HepG2 (cell line): Measurements from ENCODE around the gene PLD6. TPM values are rescaled to one million over a fixed set of nuclear protein-coding genes. Genes with fewer than 3 reads are reported as not detected.
A peak's percentile ranks its signal among the peaks of the same experiment; 100 is the strongest.

Experiments used
- ATF7-NPFF ChIP-seq: sonication (generic); formaldehyde crosslinking; IDR thresholded peaks from 2 replicates; pipeline ENCODE4 v1.8.1; 2023; ENCODE audit warnings: mild to moderate bottlenecking, low read depth, missing genetic modification reagents, moderate library complexity
- HNRNPH1 ChIP-seq: fragments of 200-400 bp; formaldehyde crosslinking; optimal IDR thresholded peaks from 2 replicates; pipeline ENCODE3; 2017; ENCODE audit warnings: mild to moderate bottlenecking, low read depth, low read length
- MTF2 ChIP-seq: sonication (generic); formaldehyde crosslinking; IDR thresholded peaks from 2 replicates; pipeline ENCODE4 v1.5.0; 2020; ENCODE audit warnings: missing genetic modification reagents, borderline replicate concordance
- RBFOX2 ChIP-seq: fragments of 200-400 bp; formaldehyde crosslinking; IDR thresholded peaks from 2 replicates; pipeline ENCODE4 v1.6.1; 2017; ENCODE audit warnings: low read depth, mild to moderate bottlenecking, low read length
- SP5 ChIP-seq: IDR thresholded peaks from 2 replicates; pipeline ENCODE4 v1.6.1; 2016; ENCODE audit warnings: low read depth, borderline replicate concordance
- ZNF20 ChIP-seq: sonication (generic); formaldehyde crosslinking; IDR thresholded peaks from 2 replicates; pipeline ENCODE4 v1.4.0; 2020; ENCODE audit warnings: mild to moderate bottlenecking, moderate library complexity, missing genetic modification reagents
- ZNF432 ChIP-seq: sonication (generic); formaldehyde crosslinking; IDR thresholded peaks from 2 replicates; pipeline ENCODE4 v1.5.0; 2020; ENCODE audit warnings: missing genetic modification reagents, mild to moderate bottlenecking, borderline replicate concordance
- ZNF563 ChIP-seq: sonication (generic); formaldehyde crosslinking; IDR thresholded peaks from 2 replicates; pipeline ENCODE4 v1.8.0; 2022; ENCODE audit warnings: mild to moderate bottlenecking, moderate library complexity, missing genetic modification reagents
- ZSCAN29 ChIP-seq: sonication (generic); formaldehyde crosslinking; conservative IDR thresholded peaks from 2 replicates; pipeline ENCODE4 v1.4.0; 2020; ENCODE audit warnings: mild to moderate bottlenecking, missing genetic modification reagents
- ZSCAN31 ChIP-seq: sonication (generic); formaldehyde crosslinking; IDR thresholded peaks from 2 replicates; pipeline ENCODE4 v1.5.0; 2020; ENCODE audit warnings: low read depth, mild to moderate bottlenecking, missing genetic modification reagents
- polyA plus RNA-seq, 8 experiments: library from polyadenylated mRNA; depleted of rRNA in 3 of 8; stranded (reverse) in 7 of 8; unstranded in 1 of 8; fragments of >200 nt; fragmentation: Illumina TruSeq in 4 of 8; extraction: Trizol in 4 of 8; gene quantifications; 2 replicates each; pipeline versions ENCODE4 v1.2.1 to v1.2.3, GENCODE V29; 2011 to 2016; ENCODE audit warnings: low read depth in 4 of 8, missing spikeins in 1 of 8, mixed read lengths in 1 of 8; ENCODE audit not compliant: insufficient read depth in 1 of 8
- total RNA-seq, 5 experiments: library from RNA; depleted of rRNA; stranded (reverse); fragments of >200 nt; fragmentation: Illumina TruSeq; extraction: Trizol; gene quantifications; 2 replicates each; pipeline ENCODE4 v1.2.3, GENCODE V29; 2016; ENCODE audit warnings: low read depth in 1 of 5
- TF ChIP-seq, protein P1 (sequence below): sonication (generic); formaldehyde crosslinking; IDR thresholded peaks from 2 replicates; pipeline ENCODE4 v1.4.0; 2020; ENCODE audit warnings: missing genetic modification reagents
- TF ChIP-seq, protein P2 (sequence below): sonication (generic); formaldehyde crosslinking; conservative IDR thresholded peaks from 2 replicates; pipeline ENCODE4 v1.5.0; 2020; ENCODE audit warnings: missing genetic modification reagents
- TF ChIP-seq, protein P3 (sequence below): sonication (generic); formaldehyde crosslinking; IDR thresholded peaks from 2 replicates; pipeline ENCODE4 v1.8.1; 2023; ENCODE audit warnings: mild to moderate bottlenecking, missing genetic modification reagents
- TF ChIP-seq, protein P4 (sequence below): IDR thresholded peaks from 2 replicates; pipeline ENCODE4 v1.6.1; 2016; ENCODE audit warnings: mild to moderate bottlenecking
- TF ChIP-seq, protein P5 (sequence below): sonication (generic); formaldehyde crosslinking; conservative IDR thresholded peaks from 2 replicates; pipeline ENCODE4 v1.8.0; 2022; ENCODE audit warnings: missing genetic modification reagents
- TF ChIP-seq, protein P6 (sequence below): sonication (generic); formaldehyde crosslinking; IDR thresholded peaks from 2 replicates; pipeline ENCODE4 v1.4.0; 2020; ENCODE audit warnings: missing genetic modification reagents
- TF ChIP-seq, protein P7 (sequence below): sonication (generic); formaldehyde crosslinking; IDR thresholded peaks from 2 replicates; pipeline ENCODE4 v1.5.0; 2020; ENCODE audit warnings: missing genetic modification reagents

The PLD6 gene
- total and polyA plus RNA-seq, 2 of the 13 experiments (the other 11 are each of a cell fraction or from before 2014, with no cell fraction given) = 5.2 to 11.4 TPM

DNA sequence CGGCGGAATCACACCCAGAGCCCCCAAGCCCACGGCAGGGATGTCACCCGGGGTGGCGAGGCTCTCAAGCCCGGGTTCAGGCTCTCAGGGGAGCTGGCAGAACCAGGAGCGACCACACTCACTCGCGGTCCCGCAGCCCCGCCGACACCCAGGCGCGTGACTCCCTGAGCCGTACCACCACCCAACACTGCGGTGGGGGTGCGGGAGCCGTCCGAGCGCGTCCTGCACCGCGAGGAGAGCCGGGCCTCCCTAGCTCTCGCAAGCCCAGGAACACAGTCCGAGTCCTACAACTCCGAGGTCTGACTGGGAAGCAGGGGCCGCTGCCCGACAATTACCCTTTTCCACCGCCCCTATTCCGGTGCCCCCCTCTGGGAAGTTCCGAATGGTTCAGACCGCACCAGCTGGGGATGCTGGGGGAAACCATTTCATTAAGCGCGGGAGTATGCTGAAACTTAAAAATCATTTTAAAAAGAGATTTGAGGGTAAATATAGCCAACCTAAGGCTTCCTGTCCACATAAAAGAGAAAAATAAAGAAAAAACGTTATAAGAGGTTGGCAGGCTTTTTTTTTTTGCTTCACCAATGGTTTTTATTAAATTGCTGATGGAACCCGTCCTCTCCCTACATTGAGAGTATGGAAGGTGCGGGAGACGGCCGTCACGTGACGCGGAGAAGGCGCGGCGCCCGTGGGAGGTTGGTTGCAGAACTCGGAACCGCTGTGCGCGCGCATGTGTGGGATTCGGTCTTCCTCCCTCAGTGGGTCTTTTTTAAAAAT is 31.1 kb upstream of the PLD6 start, which contains the start of gene FLCN (continued):
- TF ChIP-seq, protein P1, sequence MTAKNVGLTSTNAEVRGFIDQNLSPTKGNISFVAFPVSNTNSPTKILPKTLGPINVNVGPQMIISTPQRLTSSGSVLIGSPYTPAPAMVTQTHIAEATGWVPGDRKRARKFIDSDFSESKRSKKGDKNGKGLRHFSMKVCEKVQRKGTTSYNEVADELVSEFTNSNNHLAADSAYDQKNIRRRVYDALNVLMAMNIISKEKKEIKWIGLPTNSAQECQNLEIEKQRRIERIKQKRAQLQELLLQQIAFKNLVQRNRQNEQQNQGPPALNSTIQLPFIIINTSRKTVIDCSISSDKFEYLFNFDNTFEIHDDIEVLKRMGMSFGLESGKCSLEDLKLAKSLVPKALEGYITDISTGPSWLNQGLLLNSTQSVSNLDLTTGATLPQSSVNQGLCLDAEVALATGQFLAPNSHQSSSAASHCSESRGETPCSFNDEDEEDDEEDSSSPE (CRISPR knock-in tag) = peak; percentile 36; the same call in 1 of the 2 replicates
- TF ChIP-seq, protein P2, sequence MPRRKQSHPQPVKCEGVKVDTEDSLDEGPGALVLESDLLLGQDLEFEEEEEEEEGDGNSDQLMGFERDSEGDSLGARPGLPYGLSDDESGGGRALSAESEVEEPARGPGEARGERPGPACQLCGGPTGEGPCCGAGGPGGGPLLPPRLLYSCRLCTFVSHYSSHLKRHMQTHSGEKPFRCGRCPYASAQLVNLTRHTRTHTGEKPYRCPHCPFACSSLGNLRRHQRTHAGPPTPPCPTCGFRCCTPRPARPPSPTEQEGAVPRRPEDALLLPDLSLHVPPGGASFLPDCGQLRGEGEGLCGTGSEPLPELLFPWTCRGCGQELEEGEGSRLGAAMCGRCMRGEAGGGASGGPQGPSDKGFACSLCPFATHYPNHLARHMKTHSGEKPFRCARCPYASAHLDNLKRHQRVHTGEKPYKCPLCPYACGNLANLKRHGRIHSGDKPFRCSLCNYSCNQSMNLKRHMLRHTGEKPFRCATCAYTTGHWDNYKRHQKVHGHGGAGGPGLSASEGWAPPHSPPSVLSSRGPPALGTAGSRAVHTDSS (CRISPR knock-in tag) = no peak
- TF ChIP-seq ZNF432 (no peak), ZNF20 (no peak), RBFOX2 (peak; percentile 88), ATF7-NPFF (CRISPR knock-in tag) (peak; percentile 36; the same call in 1 of the 2 replicates), MTF2 (peak; percentile 20; the same call in 1 of the 2 replicates), ZSCAN31 (CRISPR knock-in tag) (no peak), HNRNPH1 (no peak), ZNF563 (CRISPR knock-in tag) (0 out of 2 replicates have a peak, but pooled peaks have one; percentile 28), SP5 (CRISPR knock-in tag) (no peak), ZSCAN29 (CRISPR knock-in tag) (0 out of 2 replicates have a peak, but pooled peaks have one; percentile 42)
- TF ChIP-seq, protein P3, sequence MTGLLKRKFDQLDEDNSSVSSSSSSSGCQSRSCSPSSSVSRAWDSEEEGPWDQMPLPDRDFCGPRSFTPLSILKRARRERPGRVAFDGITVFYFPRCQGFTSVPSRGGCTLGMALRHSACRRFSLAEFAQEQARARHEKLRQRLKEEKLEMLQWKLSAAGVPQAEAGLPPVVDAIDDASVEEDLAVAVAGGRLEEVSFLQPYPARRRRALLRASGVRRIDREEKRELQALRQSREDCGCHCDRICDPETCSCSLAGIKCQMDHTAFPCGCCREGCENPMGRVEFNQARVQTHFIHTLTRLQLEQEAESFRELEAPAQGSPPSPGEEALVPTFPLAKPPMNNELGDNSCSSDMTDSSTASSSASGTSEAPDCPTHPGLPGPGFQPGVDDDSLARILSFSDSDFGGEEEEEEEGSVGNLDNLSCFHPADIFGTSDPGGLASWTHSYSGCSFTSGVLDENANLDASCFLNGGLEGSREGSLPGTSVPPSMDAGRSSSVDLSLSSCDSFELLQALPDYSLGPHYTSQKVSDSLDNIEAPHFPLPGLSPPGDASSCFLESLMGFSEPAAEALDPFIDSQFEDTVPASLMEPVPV (CRISPR knock-in tag) = peak; percentile 50; the same call in 1 of the 2 replicates
- TF ChIP-seq, protein P4, sequence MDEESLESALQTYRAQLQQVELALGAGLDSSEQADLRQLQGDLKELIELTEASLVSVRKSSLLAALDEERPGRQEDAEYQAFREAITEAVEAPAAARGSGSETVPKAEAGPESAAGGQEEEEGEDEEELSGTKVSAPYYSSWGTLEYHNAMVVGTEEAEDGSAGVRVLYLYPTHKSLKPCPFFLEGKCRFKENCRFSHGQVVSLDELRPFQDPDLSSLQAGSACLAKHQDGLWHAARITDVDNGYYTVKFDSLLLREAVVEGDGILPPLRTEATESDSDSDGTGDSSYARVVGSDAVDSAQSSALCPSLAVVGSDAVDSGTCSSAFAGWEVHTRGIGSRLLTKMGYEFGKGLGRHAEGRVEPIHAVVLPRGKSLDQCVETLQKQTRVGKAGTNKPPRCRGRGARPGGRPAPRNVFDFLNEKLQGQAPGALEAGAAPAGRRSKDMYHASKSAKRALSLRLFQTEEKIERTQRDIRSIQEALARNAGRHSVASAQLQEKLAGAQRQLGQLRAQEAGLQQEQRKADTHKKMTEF (CRISPR knock-in tag) = peak; percentile 49; the same call in 1 of the 2 replicates
- TF ChIP-seq, protein P5, sequence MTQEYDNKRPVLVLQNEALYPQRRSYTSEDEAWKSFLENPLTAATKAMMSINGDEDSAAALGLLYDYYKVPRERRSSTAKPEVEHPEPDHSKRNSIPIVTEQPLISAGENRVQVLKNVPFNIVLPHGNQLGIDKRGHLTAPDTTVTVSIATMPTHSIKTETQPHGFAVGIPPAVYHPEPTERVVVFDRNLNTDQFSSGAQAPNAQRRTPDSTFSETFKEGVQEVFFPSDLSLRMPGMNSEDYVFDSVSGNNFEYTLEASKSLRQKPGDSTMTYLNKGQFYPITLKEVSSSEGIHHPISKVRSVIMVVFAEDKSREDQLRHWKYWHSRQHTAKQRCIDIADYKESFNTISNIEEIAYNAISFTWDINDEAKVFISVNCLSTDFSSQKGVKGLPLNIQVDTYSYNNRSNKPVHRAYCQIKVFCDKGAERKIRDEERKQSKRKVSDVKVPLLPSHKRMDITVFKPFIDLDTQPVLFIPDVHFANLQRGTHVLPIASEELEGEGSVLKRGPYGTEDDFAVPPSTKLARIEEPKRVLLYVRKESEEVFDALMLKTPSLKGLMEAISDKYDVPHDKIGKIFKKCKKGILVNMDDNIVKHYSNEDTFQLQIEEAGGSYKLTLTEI (CRISPR knock-in tag) = no peak
- TF ChIP-seq, protein P6, sequence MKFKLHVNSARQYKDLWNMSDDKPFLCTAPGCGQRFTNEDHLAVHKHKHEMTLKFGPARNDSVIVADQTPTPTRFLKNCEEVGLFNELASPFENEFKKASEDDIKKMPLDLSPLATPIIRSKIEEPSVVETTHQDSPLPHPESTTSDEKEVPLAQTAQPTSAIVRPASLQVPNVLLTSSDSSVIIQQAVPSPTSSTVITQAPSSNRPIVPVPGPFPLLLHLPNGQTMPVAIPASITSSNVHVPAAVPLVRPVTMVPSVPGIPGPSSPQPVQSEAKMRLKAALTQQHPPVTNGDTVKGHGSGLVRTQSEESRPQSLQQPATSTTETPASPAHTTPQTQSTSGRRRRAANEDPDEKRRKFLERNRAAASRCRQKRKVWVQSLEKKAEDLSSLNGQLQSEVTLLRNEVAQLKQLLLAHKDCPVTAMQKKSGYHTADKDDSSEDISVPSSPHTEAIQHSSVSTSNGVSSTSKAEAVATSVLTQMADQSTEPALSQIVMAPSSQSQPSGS (CRISPR knock-in tag) = no peak
- TF ChIP-seq, protein P7, sequence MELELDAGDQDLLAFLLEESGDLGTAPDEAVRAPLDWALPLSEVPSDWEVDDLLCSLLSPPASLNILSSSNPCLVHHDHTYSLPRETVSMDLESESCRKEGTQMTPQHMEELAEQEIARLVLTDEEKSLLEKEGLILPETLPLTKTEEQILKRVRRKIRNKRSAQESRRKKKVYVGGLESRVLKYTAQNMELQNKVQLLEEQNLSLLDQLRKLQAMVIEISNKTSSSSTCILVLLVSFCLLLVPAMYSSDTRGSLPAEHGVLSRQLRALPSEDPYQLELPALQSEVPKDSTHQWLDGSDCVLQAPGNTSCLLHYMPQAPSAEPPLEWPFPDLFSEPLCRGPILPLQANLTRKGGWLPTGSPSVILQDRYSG (CRISPR knock-in tag) = 0 out of 2 replicates have a peak, but pooled peaks have one; percentile 78
